Measurements from ENCODE around the gene IGFBP2.

- TF ChIP-seq, protein P1, sequence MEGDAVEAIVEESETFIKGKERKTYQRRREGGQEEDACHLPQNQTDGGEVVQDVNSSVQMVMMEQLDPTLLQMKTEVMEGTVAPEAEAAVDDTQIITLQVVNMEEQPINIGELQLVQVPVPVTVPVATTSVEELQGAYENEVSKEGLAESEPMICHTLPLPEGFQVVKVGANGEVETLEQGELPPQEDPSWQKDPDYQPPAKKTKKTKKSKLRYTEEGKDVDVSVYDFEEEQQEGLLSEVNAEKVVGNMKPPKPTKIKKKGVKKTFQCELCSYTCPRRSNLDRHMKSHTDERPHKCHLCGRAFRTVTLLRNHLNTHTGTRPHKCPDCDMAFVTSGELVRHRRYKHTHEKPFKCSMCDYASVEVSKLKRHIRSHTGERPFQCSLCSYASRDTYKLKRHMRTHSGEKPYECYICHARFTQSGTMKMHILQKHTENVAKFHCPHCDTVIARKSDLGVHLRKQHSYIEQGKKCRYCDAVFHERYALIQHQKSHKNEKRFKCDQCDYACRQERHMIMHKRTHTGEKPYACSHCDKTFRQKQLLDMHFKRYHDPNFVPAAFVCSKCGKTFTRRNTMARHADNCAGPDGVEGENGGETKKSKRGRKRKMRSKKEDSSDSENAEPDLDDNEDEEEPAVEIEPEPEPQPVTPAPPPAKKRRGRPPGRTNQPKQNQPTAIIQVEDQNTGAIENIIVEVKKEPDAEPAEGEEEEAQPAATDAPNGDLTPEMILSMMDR (IDR thresholded peaks at IDR 0.05) = no peak
- no peak for TF ChIP-seq ZFX (IDR thresholded peaks at IDR 0.05; ENCODE audit: borderline replicate concordance)
These were observed 43.4 kb downstream of the IGFBP2 start for GRCh38 chr2:216676630-216677029.
